SU-DHL-6 (cell line): ENCODE results near the gene ALOX5.

Source experiments
- CTCF ChIP-seq: fragments of 200-600 bp; sonication (generic); IDR thresholded peaks from one replicate; pipeline ENCODE4 v1.5.1; 2017; ENCODE audit warnings: antibody characterized with exemption, mild to moderate bottlenecking, low read length, moderate library complexity; ENCODE audit not compliant: insufficient read depth, poor library complexity, severe bottlenecking
- EZH2phosphoT487 ChIP-seq: fragments of 200-600 bp; sonication (generic), shearing (Covaris generic); conservative IDR thresholded peaks from 2 replicates; pipeline ENCODE4 v1.6.1; 2018; ENCODE audit warnings: mild to moderate bottlenecking, antibody characterized with exemption, low read length, moderate library complexity, mixed read lengths

- TF ChIP-seq CTCF: no peak
- no peak for TF ChIP-seq EZH2phosphoT487
These were observed 48.9 kb upstream of the ALOX5 start for GRCh38 chr10:45325116-45325515.
